Pons (tissue), 1 donor: ENCODE measurements around the gene STX16.

Source experiments
- DNase-seq: peaks from one replicate; pipeline ENCODE4 v3.0.0-alpha.2; 2016; ENCODE audit warnings: low spot score

The STX16 gene

DNA sequence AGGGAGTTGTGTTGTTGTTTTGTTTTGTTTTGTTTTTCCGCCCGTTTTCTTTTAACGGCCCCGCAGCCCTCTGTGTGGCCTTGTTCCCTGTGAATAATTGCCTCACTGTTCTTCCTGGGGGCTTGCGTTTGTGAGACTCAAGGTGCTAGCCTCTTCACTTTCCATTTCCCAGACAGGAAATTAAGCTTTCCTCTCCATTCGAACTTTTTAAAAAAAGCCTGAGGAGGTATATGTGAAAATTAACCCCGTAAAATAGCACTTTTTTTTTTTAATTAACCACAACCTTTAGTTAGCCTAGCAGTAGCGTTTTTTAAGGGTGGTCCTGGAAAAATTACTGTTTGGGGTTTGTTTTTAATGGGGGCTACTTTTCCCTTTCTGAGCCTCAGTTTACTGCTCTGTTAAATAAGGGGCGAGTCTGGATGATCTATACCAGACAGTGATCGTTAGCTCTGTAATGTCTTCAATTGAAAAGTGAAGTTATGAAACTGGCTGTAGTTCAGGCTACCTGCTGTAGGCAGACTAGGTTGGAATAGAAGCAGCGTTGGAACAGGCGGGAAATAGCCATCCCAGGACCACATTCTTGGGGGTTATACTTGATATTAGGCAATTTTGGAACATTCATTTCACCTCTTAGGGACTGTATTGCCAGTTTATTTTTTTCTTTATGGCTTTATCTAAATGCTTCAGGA lies 1.7 kb downstream of the STX16 start:
- no peak for DNase-seq

DNA sequence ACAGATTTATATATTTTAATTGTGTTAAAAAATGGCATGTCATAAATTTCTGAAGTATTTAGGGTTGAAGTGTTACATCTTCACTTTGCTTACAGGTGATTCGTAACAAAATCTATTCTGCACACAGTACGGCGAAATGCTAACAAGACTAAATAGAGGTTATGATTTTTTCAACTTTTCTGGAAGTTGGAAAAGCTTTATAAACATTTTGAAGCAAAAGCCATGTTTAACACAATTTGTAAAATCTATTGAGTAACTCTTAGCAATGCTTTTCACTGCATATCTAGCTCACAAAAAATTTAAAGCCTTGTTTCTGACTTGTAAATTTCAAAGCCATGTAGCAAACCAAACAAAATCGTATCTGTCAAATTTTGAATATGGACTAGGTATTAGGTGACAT lies 3.3 kb downstream of the STX16 start:
- no peak for DNase-seq

DNA sequence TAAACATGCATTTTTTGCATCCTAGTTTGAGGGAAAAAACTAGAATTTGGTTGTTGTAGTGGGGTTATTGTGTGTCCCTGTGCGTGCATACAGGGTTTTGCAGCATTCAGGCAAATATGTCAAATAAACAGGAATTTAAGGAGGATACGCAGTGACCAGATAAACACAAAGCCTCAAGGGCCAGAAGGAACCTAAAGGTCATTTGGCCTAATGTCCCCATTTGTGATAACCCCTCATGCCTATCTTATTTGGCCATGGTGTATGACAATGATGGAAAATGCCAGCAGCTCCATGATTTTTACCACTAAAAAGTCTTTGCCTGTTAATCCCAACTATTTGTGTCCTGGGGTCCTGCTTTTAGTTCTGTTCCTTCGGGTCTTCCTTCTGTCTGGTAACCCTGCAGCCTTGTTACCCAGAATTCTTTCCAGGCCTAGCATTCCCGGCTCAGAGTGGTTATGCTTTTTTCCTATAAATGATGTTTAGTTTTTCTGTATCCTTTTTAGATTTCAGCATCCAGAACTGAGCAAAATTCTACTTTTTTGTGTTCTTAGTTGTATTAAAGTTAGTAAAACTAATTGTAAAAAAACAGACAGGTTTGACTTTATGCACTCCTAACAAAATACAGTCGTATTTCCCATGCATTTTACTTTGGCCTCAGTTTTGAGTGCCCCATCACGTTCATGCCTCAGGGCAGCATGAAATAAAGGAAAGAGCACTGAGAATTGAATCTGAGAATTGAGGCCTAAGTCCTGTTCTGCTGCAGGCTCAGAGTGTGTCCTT lies 4.4 kb downstream of the STX16 start:
- DNase-seq = no peak

DNA sequence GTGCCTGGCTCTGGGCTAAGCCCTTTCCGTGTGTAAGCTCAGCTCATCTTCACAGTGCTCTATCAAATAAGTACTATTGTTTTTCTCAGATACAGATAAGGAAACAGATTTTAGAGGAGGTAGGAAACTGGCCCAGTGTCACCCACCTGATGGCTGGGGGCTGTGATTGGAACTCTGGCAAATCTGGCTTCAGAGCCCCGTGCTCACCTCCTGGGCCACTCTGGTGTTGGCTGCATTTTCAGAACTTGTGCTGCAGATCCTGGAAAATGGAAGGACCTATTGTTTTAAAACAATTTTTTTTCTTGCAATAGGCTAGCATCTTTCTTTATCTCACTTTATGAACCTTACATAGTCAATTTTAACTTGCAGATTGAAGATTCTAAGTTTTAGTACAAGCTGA lies 5.7 kb downstream of the STX16 start:
- DNase-seq = no peak

DNA sequence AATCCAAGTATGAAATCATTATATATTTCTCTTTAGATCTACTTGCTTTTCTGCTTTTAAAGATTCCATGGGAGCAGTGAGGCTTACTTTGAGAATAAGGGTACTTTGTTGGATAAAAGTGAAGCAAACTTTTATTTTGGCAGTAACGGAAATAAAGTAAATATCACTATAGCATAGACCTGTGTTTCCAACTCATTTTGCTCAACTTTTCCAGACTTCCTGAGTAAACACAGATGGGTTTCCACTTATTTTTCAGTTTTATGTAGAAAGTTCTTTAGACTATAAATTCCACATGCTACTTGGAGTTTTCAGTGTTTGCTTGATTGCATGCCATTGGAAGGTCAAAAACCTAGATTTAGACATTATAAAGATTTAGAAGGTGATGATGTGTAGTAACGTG lies 6.2 kb downstream of the STX16 start:
- no peak for DNase-seq

DNA sequence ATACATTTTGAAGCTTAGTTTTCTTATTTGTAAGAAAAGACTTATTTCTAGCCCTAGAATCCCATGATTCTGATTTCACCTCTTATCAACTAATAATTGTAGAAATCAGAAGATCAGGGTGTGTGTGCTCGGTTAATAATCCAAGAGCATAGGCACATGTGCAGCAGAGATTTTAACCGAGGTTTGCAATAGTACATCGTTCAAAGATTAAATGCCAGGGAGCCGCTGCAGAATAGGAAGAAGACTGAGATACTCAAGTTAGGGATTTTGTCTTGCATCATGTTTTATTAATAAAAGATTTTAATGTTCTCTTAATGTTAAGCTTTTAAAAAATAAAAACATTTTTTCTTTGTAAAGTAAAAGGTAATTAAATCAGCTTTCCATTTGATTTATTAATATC lies 6.9 kb downstream of the STX16 start:
- no peak for DNase-seq

DNA sequence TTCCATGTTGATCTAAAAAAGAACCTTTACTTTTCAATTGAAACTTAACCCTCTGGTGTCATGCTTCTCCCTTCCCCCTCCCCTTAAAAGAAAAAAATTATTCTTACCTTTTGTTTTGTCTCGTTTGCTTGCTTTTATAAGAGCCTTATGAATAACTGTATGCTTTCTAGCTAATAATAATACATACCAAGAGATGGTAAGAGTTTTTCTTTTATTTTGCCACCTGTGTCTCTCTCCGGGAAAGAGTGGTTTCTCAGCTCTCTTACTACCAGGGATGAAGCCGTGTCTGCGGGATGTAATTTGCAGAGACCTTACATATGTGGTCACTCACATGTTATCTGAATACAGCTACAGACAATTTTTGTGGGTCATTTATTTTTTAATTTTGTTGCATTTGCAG lies 7.7 kb downstream of the STX16 start:
- DNase-seq = no peak

DNA sequence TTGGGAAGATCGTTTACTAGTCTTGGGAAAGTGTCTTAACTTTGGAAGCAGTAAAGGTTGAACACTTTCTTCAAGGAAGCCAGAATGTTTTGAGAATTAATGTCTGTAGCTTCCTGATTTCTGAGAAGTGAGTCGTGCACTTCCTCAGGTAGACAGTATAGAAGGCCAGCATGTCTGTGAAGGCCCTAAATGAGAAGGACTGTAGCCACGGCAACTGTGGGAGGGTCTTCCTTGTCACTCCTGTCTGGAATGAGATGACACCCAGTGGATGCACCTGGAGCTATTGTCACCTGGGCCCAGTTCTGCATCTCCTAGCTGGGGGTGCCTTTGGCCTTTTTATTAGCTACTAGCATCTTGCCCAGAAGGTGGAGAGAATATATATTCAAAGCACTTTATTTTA lies 8.8 kb downstream of the STX16 start:
- DNase-seq = no peak

DNA sequence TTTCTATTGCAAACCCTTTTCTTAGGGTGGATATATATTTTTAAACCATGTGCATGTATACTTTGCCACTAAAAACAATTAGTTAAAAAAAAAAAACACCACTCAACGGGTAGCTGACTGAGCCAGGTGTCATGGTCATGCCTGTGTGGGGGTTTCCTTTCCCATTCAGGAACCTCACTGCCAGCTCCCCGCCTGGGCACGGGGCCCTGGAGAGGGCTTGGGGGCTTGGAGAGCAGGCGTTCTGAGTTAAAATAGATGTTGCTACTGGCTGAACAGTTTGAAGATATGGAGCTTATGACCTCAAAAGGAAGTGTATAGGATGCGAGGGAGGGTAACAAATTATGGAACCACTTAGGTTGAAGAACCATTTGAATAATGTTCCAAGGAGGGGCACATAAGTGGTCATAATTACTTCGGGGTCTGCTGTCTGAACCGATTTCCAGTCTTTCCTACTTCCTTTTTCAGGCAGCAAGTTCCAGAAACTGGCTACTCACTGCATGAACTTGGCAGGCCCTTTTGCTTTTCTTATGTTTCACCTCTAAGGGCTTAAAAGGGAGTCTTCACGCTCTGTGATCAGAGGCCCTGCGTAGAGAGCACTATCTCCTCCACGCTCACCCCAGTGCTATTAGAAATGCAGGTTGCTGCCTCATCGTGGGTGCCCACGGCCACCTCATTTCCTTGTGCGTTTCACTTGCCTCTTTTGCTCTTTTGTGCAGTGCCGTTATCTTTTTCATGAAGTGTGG lies 9.9 kb downstream of the STX16 start:
- DNase-seq = no peak

DNA sequence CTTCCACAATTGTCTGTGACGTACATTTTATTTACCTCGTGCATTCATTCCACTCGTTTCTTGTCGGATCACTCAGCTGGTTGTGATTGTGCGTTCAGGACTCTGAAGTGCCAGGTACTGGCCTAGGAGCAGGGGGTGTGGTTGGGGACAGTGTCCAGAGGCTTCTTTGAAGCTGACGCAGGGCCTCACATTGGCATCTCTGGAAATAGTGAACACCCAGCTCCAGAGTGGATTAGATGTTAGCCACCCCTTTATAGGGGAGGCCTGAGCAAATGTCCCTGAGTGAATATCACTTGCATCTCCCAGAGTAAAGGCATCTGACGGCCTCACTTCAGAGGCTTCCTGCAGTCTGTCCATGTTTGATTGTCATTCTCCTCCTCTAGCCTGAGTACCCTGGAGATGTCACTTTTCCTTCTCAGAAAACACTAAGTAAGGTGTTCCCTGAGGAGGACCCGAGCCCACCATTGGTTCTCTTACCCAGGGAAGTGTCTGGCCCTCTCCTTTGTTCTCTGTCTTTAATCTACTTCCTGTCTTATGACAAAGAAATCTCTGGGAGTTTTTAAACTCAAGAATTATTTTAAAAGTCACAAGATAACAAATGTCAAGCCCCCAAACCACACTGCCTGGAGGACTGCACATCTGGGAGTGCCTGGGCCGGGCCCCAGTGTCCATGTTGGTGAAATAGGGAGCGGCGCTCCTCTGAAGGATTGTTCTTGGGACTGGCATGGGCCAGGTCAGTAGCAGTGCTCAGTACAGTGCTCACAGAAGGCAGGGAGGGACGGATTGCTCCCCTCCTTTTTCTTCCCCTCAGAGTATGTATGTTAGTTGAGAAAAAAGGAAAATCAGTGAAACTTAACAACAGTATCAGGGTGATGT lies 10.8 kb downstream of the STX16 start:
- no peak for DNase-seq

DNA sequence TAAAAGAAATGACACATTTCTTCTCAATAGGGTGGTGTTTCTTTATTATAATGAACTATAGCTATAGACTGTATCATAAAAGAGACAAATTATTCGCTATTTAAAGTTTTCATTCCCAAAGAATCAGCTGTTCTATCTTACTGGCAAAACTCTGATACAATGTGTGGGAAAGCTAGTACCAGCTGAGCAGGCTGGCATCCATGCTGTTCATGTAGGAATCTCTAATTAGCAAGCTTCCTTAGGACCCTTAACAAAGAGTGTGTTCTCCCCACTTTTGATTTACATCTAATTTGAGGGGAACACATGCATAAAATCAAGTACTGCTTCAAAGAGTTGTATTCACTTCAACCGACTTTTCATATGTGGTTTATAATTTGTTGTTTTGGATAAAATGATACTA lies 13.2 kb downstream of the STX16 start:
- no peak for DNase-seq

DNA sequence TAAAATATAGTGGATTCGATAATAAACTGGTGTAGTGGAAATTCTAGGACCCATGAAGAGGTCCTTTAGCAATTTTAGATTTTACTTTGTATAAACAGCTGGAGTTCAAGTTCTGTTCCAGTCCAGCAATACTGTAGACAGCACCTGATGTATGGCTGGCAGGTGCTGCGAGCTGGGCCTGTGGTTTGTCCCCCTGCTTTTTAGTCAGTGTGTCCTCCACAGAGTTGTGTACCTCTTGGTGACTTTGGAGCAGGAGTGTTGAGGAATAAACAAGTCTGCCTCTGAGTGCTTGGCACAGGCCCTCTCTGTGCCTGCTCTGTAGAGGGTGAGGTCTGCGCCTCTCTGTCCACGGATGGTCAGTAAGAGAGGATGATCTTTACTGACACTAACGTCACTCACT lies 13.8 kb downstream of the STX16 start:
- DNase-seq = no peak

DNA sequence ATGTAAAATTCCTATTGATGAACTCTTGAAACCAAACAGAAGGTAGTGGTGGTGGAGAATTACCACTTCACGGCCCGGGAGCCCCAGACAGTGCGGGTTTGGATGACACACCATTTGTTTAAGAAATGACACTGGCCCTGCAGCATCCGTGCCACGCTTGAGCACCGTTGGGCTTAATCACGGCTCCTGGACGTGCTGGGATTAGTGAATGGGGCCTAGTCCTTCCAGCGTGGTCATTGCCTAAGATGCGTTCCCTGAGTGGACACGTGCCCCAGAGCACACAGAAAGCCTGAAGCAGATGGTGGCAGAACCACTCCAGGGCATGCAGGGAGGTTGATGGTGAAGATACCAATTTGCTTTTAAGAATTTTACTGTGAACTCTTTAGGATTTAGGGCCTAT lies 14.5 kb downstream of the STX16 start:
- DNase-seq = no peak

DNA sequence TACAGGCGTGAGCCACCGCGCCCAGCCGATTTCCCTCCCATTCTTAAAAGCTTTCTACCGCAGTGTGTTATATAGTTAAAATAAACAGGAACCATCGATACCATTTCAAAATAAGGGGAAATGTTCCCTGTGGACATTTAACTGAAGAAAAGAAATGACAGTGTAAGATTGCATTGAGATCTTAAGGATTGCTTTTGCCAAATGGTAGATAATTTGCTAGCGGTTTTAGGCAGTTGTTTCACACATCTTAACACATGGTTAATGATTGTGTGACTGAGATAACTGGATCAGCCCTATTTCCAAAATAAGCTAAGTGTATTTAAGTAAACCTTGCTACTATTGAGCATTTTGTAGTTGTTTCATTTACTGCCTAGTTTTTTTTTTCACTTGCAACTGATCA lies 15.6 kb downstream of the STX16 start:
- DNase-seq = no peak

DNA sequence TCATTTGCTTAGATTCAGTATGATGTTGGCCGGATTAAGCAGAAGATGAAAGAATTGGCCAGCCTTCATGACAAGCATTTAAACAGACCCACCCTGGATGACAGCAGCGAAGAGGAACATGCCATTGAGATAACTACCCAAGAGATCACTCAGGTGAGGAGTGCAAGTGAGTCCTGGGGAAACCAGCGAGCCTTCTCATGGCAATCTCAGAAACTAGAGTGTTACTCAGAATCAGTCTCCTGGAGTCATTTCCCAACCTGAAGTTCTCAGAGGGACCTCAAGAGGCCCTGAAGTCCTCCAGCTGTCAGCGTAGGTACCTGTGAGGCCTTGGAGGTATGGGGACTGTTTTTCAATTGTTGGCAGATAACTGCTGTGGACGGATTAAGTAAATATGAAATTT lies 16.9 kb downstream of the STX16 start:
- DNase-seq = no peak

DNA sequence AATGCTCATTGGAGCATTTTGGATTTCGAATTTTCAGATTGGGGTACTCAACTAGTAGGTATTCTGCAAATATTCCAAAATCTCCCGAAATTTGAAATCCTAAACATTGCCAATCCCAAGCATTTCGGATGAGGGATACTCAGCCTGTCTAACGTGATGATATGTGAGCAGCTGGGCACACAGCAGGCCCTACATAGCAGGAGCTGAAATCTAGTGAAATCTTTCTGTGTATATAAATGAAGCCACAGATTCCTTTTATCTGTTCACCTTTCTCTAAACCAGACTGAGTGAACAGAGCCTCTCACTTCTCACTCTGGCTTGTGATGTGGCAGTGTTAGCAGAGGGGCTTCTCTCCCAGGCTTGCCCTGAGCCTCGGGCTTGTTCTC lies 17.8 kb downstream of the STX16 start:
- no peak for DNase-seq

DNA sequence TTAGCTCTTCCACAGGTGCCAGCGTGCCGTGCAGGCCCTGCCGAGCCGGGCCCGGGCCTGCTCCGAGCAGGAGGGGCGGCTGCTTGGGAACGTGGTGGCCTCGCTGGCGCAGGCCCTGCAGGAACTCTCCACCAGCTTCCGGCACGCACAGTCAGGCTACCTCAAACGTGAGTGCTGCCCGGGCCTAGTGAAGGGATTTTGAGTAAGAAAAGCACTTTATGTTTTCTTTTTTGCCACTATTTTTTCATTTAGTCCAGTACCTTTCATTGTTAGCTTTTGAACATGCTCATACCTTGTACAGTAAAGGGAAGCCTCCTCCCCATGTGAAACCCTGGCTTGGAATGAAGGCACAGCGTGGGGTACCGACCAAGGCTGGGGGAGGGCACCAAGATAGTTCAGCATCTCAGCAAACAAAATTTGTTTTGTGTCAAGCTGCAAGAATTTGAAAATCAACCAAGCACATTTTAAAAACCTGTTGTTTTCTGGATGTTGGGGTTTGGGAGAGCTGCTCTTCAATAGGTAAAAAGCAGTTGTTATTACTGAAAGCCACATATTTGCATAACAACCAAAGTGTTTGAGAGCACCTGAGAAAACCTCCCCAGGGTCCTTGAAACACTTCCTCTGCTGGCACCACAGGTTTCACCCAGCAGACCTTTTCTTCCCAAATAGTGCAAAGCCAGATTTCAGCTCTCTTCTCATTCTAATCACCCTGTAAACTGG lies 18.4 kb downstream of the STX16 start:
- DNase-seq = no peak

DNA sequence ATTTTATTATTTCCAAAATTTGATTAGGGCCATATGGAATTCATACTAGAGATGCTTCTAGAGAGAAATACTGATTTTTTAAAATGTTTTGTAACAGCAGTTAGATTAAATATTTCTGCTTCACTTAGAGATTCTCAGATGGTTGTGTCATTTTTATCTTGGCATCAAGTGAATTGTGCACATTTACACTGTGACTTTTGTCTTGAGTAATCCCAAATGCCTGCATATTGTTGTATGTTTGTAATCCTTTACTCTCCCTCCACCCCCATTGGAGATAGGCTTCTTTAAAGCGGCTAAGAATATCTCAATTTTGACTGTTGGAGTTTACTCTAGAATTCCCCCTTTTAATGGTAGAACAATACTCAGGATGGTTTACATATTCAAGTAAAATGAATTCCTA lies 19.0 kb downstream of the STX16 start:
- DNase-seq = no peak

DNA sequence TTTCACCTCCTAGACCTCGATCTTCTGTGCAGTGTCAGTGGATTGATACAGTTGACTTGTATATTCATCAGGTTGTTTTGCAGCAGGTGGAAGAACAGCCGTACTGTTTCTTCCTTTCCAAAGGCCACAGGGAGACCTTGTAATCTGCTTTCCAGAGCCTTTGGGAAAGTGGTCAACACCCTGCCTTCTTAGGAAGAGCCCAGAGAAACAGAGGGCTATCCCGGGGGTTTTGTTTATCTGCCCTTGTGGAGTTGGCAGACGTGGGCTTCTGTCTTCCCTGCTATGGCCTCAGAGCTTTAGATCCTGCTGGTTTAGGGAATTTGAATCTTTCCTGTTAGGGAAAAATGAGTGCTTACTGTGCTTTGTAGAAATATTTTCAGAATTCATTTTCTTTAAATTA lies 19.6 kb downstream of the STX16 start:
- DNase-seq = no peak

DNA sequence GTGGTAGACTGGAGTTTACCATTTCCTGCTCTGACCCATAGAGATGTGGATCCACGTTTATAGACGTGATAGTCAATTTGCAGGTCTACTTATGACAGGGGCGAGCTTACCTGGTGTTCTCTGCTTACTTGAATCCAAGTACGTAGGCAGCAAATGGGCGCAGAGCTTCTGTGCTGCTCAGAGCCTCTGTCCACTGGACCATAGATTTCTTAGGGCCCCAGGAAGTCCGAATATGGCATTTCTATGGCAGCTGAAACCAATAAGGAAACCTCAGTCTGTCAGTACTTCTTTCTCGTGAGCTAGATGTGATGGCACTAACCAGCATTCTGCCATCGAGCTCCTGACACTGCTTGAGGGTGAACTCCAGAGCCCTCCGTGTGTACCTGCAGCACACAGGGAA lies 22.0 kb downstream of the STX16 start:
- DNase-seq = no peak

DNA sequence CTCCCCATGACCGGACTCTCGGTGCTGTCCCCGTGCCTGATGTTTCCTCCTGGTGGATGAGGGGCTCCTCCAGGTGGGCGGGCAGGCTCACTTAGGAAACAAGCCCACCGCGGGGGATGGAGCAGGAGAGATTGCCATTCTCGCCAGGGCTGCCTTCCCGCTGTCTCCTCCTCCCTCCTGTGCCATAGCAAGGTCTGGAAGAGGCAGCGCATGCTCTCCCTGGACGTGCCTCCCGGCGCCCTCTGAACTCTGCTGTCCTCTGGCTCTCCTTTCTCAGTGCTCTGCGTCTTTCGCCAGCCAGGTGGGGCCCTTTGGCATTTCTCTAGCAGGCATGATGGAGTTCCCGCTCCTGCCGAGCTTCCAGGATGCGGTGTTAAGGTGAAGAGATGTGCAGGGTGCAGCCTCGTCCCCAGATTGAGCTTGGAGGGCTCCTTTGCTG lies 24.1 kb downstream of the STX16 start:
- DNase-seq = no peak

DNA sequence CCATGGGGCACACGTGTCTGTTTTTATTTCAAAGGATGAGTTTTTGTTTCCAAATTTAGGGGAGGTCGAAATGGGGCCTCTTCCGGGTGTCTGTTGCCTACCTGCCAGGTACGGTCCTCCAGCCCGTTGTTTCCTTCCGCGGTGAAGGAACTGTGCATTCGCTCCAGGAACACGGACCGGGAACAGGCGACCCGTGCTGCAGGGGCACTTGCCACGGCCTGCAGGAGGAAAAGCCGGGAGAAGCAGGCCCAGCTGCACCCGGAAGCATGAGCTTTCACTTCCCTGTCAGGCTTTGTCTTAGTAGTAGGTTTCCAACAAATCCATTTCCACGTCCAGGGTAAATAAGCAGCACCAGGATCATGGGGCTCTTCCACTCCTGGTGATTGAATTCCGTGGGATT lies 24.6 kb downstream of the STX16 start:
- no peak for DNase-seq
